Measurements from ENCODE around the gene C5AR2. TPM values are rescaled to one million over a fixed set of nuclear protein-coding genes. Genes with fewer than 3 reads are reported as not detected.

Gene C5AR2
- total RNA-seq, 2 experiments from 2014 or later = 0.06 to 0.19 TPM

DNA sequence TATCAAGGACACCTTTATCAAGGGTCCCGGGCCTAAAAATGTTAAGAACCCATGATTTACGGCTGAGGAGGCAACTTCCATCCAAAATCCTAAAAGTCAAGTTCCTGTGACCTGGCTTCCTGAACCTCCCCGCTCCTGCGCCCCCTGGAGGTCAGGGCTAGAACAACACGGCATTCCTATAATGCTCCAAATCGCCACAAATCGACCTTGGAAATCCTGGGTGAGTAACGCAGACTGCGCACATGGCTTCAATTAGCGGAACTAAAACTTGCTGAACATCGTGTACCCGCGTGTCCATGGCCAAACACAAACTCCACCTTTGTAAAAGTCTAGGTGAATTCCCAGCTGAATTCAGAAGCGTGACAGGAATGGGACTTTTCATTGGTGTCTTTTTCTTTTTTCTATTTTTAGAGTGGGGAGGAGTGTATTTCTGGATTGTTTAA lies 26.6 kb upstream of the C5AR2 start:
- H3K36me3 ChIP-seq (ENCODE audit: insufficient read depth, low read length) = no peaks in the 10 kb centered on the region
- TF ChIP-seq, protein P1, sequence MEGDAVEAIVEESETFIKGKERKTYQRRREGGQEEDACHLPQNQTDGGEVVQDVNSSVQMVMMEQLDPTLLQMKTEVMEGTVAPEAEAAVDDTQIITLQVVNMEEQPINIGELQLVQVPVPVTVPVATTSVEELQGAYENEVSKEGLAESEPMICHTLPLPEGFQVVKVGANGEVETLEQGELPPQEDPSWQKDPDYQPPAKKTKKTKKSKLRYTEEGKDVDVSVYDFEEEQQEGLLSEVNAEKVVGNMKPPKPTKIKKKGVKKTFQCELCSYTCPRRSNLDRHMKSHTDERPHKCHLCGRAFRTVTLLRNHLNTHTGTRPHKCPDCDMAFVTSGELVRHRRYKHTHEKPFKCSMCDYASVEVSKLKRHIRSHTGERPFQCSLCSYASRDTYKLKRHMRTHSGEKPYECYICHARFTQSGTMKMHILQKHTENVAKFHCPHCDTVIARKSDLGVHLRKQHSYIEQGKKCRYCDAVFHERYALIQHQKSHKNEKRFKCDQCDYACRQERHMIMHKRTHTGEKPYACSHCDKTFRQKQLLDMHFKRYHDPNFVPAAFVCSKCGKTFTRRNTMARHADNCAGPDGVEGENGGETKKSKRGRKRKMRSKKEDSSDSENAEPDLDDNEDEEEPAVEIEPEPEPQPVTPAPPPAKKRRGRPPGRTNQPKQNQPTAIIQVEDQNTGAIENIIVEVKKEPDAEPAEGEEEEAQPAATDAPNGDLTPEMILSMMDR (IDR thresholded peaks at IDR 0.05) = peak; percentile 98
- H3K27ac ChIP-seq (ENCODE audit: low read depth in 1 of 2, low read length in 2 of 2) = no peak overlapping the region
- H3K27ac Mint-ChIP-seq = no peak overlapping the region
- H3K36me3 Mint-ChIP-seq (ENCODE audit: low read depth) = no peaks in the 10 kb centered on the region
- peaks cover 5% of the 10 kb centered on the region for H3K4me1 Mint-ChIP-seq (ENCODE audit: low read depth)
- ChIA-PET POLR2A (no interaction called here), CTCF (interaction anchor here (0.5 to 1.3 kb wide), 6 partner anchors 8 to 524 kb away, joined by 3 to 5 read pairs (median 3); no protein-coding TSS in a partner anchor)
- peaks cover 18% of the 10 kb centered on the region for H3K27me3 Mint-ChIP-seq
- H3K4me1 ChIP-seq (ENCODE audit: insufficient read depth, low read length) = peaks cover 7% of the 10 kb centered on the region
- H3K27me3 ChIP-seq (ENCODE audit: control insufficient read depth in 1 of 2, insufficient read depth in 2 of 2, low read length in 2 of 2) = no peaks in the 10 kb centered on the region
- H3K4me3 Mint-ChIP-seq = no peak overlapping the region
- H3K9me3 ChIP-seq (ENCODE audit: control insufficient read depth in 1 of 2, insufficient read depth in 1 of 2, low read length in 2 of 2) = no peaks in the 10 kb centered on the region
- DNase-seq (peak; percentile 25 to 78 (median 46)), ATAC-seq (ENCODE audit: poor library complexity) (peak; percentile 57)
- H3K4me3 ChIP-seq (ENCODE audit: low read length) = no peak overlapping the region
- no peaks in the 10 kb centered on the region for H3K9me3 Mint-ChIP-seq
- intact Hi-C loops (cut with DNase I, micrococcal nuclease) = no loop called here

GRCh38 chr19:47306303-47306702 lies 25.7 kb upstream of the C5AR2 start:
- POLR2A ChIA-PET = no interaction called here
- no peak overlapping the region for H3K4me3 Mint-ChIP-seq
- intact Hi-C loops (cut with DNase I, micrococcal nuclease) = no loop called here
- no peak overlapping the region for H3K27ac Mint-ChIP-seq
- ATAC-seq (ENCODE audit: poor library complexity) (no peak), DNase-seq (no peak)
- H3K27me3 ChIP-seq (ENCODE audit: control insufficient read depth in 1 of 2, insufficient read depth in 2 of 2, low read length in 2 of 2) = peaks cover 0 to 3% of the 10 kb centered on the region in 2 experiments
- H3K4me1 ChIP-seq (ENCODE audit: insufficient read depth, low read length) = peaks cover 7% of the 10 kb centered on the region
- H3K4me1 Mint-ChIP-seq (ENCODE audit: low read depth) = peaks cover 5% of the 10 kb centered on the region
- H3K9me3 ChIP-seq (ENCODE audit: control insufficient read depth in 1 of 2, insufficient read depth in 1 of 2, low read length in 2 of 2) = no peaks in the 10 kb centered on the region
- CTCF ChIA-PET = interaction anchor here (1.3 kb wide), 1 partner anchor 85 kb away, joined by 3 read pairs; no protein-coding TSS in a partner anchor
- H3K27ac ChIP-seq (ENCODE audit: low read depth in 1 of 2, low read length in 2 of 2) = no peak overlapping the region
- H3K36me3 Mint-ChIP-seq (ENCODE audit: low read depth) = no peaks in the 10 kb centered on the region
- H3K4me3 ChIP-seq (ENCODE audit: low read length) = no peak overlapping the region
- H3K27me3 Mint-ChIP-seq = peaks cover 25% of the 10 kb centered on the region
- no peaks in the 10 kb centered on the region for H3K36me3 ChIP-seq (ENCODE audit: insufficient read depth, low read length)
- H3K9me3 Mint-ChIP-seq = no peaks in the 10 kb centered on the region
- TF ChIP-seq, protein P1 (IDR thresholded peaks at IDR 0.05) = no peak

- POLR2A ChIA-PET = no interaction called here
Observed at GRCh38 chr19:47309038-47309437, 22.9 kb upstream of the C5AR2 start.

More at GRCh38 chr19:47309038-47309437, 22.9 kb upstream of the C5AR2 start:
- Histone ChIP-seq H3K36me3 (ENCODE audit: insufficient read depth, low read length) (no peaks in the 10 kb centered on the region), H3K9me3 (ENCODE audit: control insufficient read depth in 1 of 2, insufficient read depth in 1 of 2, low read length in 2 of 2) (no peaks in the 10 kb centered on the region), H3K4me1 (ENCODE audit: insufficient read depth, low read length) (peaks cover 4% of the 10 kb centered on the region), H3K27me3 (ENCODE audit: control insufficient read depth in 1 of 2, insufficient read depth in 2 of 2, low read length in 2 of 2) (peaks cover 0 to 3% of the 10 kb centered on the region in 2 experiments), H3K27ac (ENCODE audit: low read depth in 1 of 2, low read length in 2 of 2) (no peak overlapping the region), H3K4me3 (ENCODE audit: low read length) (no peak overlapping the region)
- Mint-ChIP-seq H3K36me3 (ENCODE audit: low read depth) (no peaks in the 10 kb centered on the region), H3K27ac (no peak overlapping the region), H3K4me1 (ENCODE audit: low read depth) (peaks cover 5% of the 10 kb centered on the region), H3K27me3 (peaks cover 25% of the 10 kb centered on the region), H3K4me3 (no peak overlapping the region), H3K9me3 (no peaks in the 10 kb centered on the region)
- DNase-seq = no peak
- intact Hi-C loops (cut with DNase I, micrococcal nuclease) = no loop called here
- ATAC-seq (ENCODE audit: poor library complexity) = no peak
- CTCF ChIA-PET = no interaction called here
- TF ChIP-seq, protein P1 (IDR thresholded peaks at IDR 0.05) = no peak

Data from CD4-positive, alpha-beta T cell (primary cell).